K562 (cell line): ENCODE measurements around the gene DCAF15. TPM values are rescaled to one million over a fixed set of nuclear protein-coding genes. Genes with fewer than 3 reads are reported as not detected.

Source experiments
- ATAC-seq: fragments of 200-7000 bp; cut with Tn5 transposase; 3 replicates; pipeline ENCODE4 v1.9.1; 2020; ENCODE audit warnings: moderate library complexity
- BruUV-seq: library from RNA; stranded (reverse); fragments of 400-500 nt; replicated peaks from 2 replicates; lab custom pipeline; 2021; lab: Mats Ljungman, UMichigan
- CTCF ChIA-PET: fragments of 300-600 bp; formaldehyde crosslinking; extraction: SDS; loops from one replicate; lab custom pipeline; 2021; ENCODE audit warnings: low intra/inter-chr PET ratio; lab: Yijun Ruan, JAX
- POLR2A ChIA-PET: fragments of 300-600, 350-650 bp; sonication (Branson Sonifier 250); formaldehyde crosslinking; extraction: SDS; loops from one replicate; lab custom pipeline; 2021; ENCODE audit warnings: antibody characterized with exemption, inconsistent platforms; lab: Yijun Ruan, JAX
- DNase-seq, 4 experiments: peaks; one replicate each; pipeline versions ENCODE4 v3.0.0 to v3.0.0-alpha.2; 2011 to 2018; ENCODE audit warnings: low spot score in 3 of 4, mixed read lengths in 3 of 4; ENCODE audit errors: extremely low read depth in 1 of 4
- FAIRE-seq: peaks from 2 replicates; lab custom pipeline; 2011; peaks lifted over from hg19 to GRCh38; lab: Jason Lieb, UNC
- H2AFZ ChIP-seq: 2 replicates; pipeline ENCODE4 v1.6.0; 2011; ENCODE audit warnings: low read depth, low read length, control low read depth, inconsistent platforms
- H3K27ac ChIP-seq: fragments of 200-600 bp; 3 replicates; pipeline ENCODE4 v1.8.0; 2011; ENCODE audit warnings: low read depth, mild to moderate bottlenecking, control low read depth, inconsistent platforms, low read length, moderate library complexity, mixed read lengths; ENCODE audit errors: extremely low read depth
- H3K27me3 ChIP-seq, 2 experiments: fragments of 300-600 bp in 1 of 2; 2 replicates in 1 of 2; 3 replicates in 1 of 2; pipeline versions ENCODE4 v1.6.0 to v1.8.0; 2011; ENCODE audit warnings: inconsistent platforms in 2 of 2, low read length in 2 of 2, mild to moderate bottlenecking in 1 of 2, mixed read lengths in 1 of 2, moderate library complexity in 1 of 2; ENCODE audit not compliant: control insufficient read depth in 2 of 2, insufficient read depth in 2 of 2
- H3K36me3 ChIP-seq: fragments of 300-600 bp; 3 replicates; pipeline ENCODE4 v1.8.0; 2011; ENCODE audit warnings: mild to moderate bottlenecking, low read length, inconsistent platforms; ENCODE audit not compliant: control insufficient read depth, insufficient read depth
- H3K4me1 ChIP-seq, 2 experiments: fragments of 200-600 bp in 1 of 2; replicated peaks in 1 of 2; 2 replicates in 1 of 2; 3 replicates in 1 of 2; pipeline versions ENCODE4 v1.5.1 to v1.8.0; 2011; ENCODE audit warnings: inconsistent platforms in 2 of 2, low read length in 2 of 2, mild to moderate bottlenecking in 1 of 2, mixed read lengths in 1 of 2, moderate library complexity in 1 of 2; ENCODE audit not compliant: control insufficient read depth in 2 of 2, insufficient read depth in 2 of 2
- H3K4me2 ChIP-seq: 2 replicates; pipeline ENCODE4 v1.6.1; 2011; ENCODE audit warnings: low read length, control low read depth, inconsistent platforms, mixed read lengths; ENCODE audit not compliant: insufficient read depth
- H3K4me3 ChIP-seq: fragments of 200-600 bp; sonication (generic), shearing (Covaris generic); 2 replicates; pipeline ENCODE4 v1.5.1; 2016; ENCODE audit warnings: control low read depth, inconsistent platforms
- H3K79me2 ChIP-seq: fragments of 200-600 bp; 3 replicates; pipeline ENCODE4 v1.8.0; 2011; ENCODE audit warnings: low read length, inconsistent platforms; ENCODE audit not compliant: control insufficient read depth, insufficient read depth
- H3K9ac ChIP-seq, 2 experiments: 2 replicates each; pipeline versions ENCODE4 v1.6.0 to v1.6.1; 2011; ENCODE audit warnings: low read depth in 2 of 2, low read length in 2 of 2, control low read depth in 1 of 2, inconsistent platforms in 1 of 2, mild to moderate bottlenecking in 1 of 2, mixed read lengths in 1 of 2; ENCODE audit not compliant: insufficient read depth in 1 of 2
- H3K9me1 ChIP-seq: one replicate; pipeline ENCODE4 v1.6.0; 2011; ENCODE audit warnings: inconsistent platforms, mild to moderate bottlenecking, low read length, moderate library complexity; ENCODE audit not compliant: control insufficient read depth, insufficient read depth
- H3K9me3 ChIP-seq: replicated peaks from 2 replicates; pipeline ENCODE4 v1.5.1; 2011; ENCODE audit warnings: low read depth, low read length, inconsistent platforms; ENCODE audit not compliant: control insufficient read depth, insufficient read depth
- H4K20me1 ChIP-seq: replicated peaks from 2 replicates; pipeline ENCODE4 v1.6.1; 2011; ENCODE audit warnings: low read length, inconsistent platforms, mixed read lengths; ENCODE audit not compliant: control insufficient read depth, insufficient read depth
- HNRNPK ChIP-seq: fragments of 200-400 bp; formaldehyde crosslinking; IDR thresholded peaks from one replicate; pipeline ENCODE4 v1.6.1; 2018; ENCODE audit warnings: mild to moderate bottlenecking, low read depth, low read length; ENCODE audit not compliant: poor library complexity, severe bottlenecking
- RBM14 ChIP-seq: fragments of 200-400 bp; formaldehyde crosslinking; IDR thresholded peaks from 2 replicates; pipeline ENCODE4 v1.6.1; 2018; ENCODE audit warnings: low read depth, mild to moderate bottlenecking, low read length, moderate library complexity, borderline replicate concordance; ENCODE audit not compliant: insufficient read depth
- ZC3H8 ChIP-seq: fragments of 450-650 bp; IDR thresholded peaks from 2 replicates; pipeline ENCODE4 v1.6.1; 2017
- ZNF717 ChIP-seq: fragments of 250-450 bp; sonication (Bioruptor Pico); IDR thresholded peaks from 2 replicates; pipeline ENCODE4 v1.5.0; 2021
- WGBS: fragments of 100-300 bp; shearing (Covaris generic); methylation state at CpG from one replicate; pipeline ENCODE4 v1.1.6; 2016; ENCODE audit warnings: low coverage, mixed read lengths; ENCODE audit not compliant: insufficient coverage; ENCODE audit errors: missing lambda C conversion rate; 5-methylcytosine and 5-hydroxymethylcytosine counted together
- in situ Hi-C: fragments of 300-500 bp; cut with MboI; formaldehyde crosslinking; loops from 4 replicates; pipeline ENCODE4 v1.15.0; 2018; ENCODE audit warnings: inconsistent platforms, mixed read lengths
- intact Hi-C: fragments of 100-400 bp; cut with micrococcal nuclease; formaldehyde crosslinking; loops from 2 replicates; pipeline ENCODE4 v1.14.2; 2022
- polyA plus RNA-seq, 8 experiments: library from polyadenylated mRNA; depleted of rRNA in 4 of 8; stranded (reverse) in 5 of 8; unstranded in 3 of 8; fragments of >200 nt; fragmentation: Nextera tagmentation in 2 of 8; fragmentation: Illumina TruSeq in 1 of 8; extraction: Ambion mirVana in 2 of 8; extraction: Trizol in 1 of 8; gene quantifications; 2 replicates each; pipeline versions ENCODE4 v1.2.1 to v1.2.3, GENCODE V29; 2011 to 2014; ENCODE audit warnings: inconsistent platforms in 1 of 8, missing spikeins in 1 of 8
- total RNA-seq, 7 experiments: library from RNA; depleted of rRNA in 6 of 7; stranded (reverse); fragments of >200 nt in 6 of 7; fragmentation: Illumina TruSeq in 2 of 7; extraction: Trizol in 2 of 7; gene quantifications; 2 replicates each; pipeline versions ENCODE4 v1.2.1 to v1.2.3, GENCODE V29; 2011 to 2021; ENCODE audit warnings: low replicate concordance in 1 of 7
- TF ChIP-seq, protein P1 (sequence below): fragments of 250-450 bp; sonication (Bioruptor Pico); IDR thresholded peaks from 2 replicates; pipeline ENCODE4 v1.5.1; 2021; ENCODE audit warnings: mild to moderate bottlenecking

Gene DCAF15
- total and polyA plus RNA-seq, 9 of the 15 experiments (the other 6 are each of a cell fraction or from before 2014, with no cell fraction given) = 0.17 to 68.5 (median 27.7) TPM

GRCh38 chr19:13976446-13976845, 24.1 kb downstream of the DCAF15 start:
- FAIRE-seq (no peak), ATAC-seq (no peak), DNase-seq (no peak)
- ChIA-PET CTCF (no interaction called here), POLR2A (interaction anchor here (0.7 kb wide), 1 partner anchor 16 kb away, joined by 3 read pairs; no protein-coding TSS in a partner anchor)
- 83% methylated on average over 12 of the region's 12 CpGs for WGBS
- Histone ChIP-seq H3K9me1 (no peaks in the 10 kb centered on the region), H3K79me2 (no peaks in the 10 kb centered on the region), H3K36me3 (peaks cover 43% of the 10 kb centered on the region; the same call in 2 of the 3 replicates), H4K20me1 (no peaks in the 10 kb centered on the region), H3K4me1 (peaks cover 0 to 36% of the 10 kb centered on the region in 2 experiments; a peak in 2 of 5 replicates), H3K9me3 (no peaks in the 10 kb centered on the region), H3K27ac (no peak overlapping the region), H3K27me3 (no peaks in the 10 kb centered on the region), H3K4me3 (no peak overlapping the region), H2AFZ (no peak overlapping the region), H3K9ac (no peak overlapping the region), H3K4me2 (no peak overlapping the region)
- no TSS peak for BruUV-seq
- intact Hi-C loops = no loop called here
- TF ChIP-seq, protein P1, sequence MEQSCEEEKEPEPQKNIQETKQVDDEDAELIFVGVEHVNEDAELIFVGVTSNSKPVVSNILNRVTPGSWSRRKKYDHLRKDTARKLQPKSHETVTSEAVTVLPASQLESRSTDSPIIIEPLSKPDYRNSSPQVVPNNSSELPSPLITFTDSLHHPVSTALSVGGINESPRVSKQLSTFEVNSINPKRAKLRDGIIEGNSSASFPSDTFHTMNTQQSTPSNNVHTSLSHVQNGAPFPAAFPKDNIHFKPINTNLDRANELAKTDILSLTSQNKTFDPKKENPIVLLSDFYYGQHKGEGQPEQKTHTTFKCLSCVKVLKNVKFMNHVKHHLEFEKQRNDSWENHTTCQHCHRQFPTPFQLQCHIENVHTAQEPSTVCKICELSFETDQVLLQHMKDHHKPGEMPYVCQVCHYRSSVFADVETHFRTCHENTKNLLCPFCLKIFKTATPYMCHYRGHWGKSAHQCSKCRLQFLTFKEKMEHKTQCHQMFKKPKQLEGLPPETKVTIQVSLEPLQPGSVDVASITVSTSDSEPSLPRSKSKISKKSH = no peak
- TF ChIP-seq RBM14 (no peak), ZC3H8 (no peak), ZNF717 (CRISPR knock-in tag) (no peak)
- in situ Hi-C loops = no loop called here

DNA sequence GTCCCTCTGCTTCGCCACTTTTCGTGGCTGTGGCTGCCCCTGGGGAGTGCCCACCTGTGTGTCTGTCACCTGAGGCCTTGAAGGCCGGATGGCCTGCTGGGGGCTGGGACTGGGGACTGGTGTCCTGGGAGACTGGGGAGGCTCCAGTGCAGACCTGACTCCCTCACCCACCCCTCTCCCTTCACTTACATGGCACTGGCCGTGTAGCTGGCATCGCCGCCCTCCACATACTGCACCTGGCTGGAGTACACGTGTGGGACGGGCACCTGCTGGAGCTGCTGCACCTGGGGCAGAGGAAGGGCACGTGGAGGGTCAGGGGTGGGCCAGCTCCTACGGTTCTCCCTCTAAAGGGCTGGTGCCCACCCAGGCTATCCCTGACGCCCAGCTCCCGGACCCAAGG, 25.5 kb downstream of the DCAF15 start:
- DNase-seq (no peak), FAIRE-seq (no peak), ATAC-seq (no peak)
- no peak overlapping the region for H2AFZ ChIP-seq
- H3K4me2 ChIP-seq = no peak overlapping the region
- H3K27ac ChIP-seq = no peak overlapping the region
- WGBS = 91% methylated on average over 12 of the region's 12 CpGs
- intact Hi-C loops = no loop called here
- ChIA-PET POLR2A (interaction anchor here (0.6 to 1.1 kb wide), 4 partner anchors 12 to 40 kb away, joined by 3 read pairs; no protein-coding TSS in a partner anchor), CTCF (interaction anchor here (0.6 kb wide), 1 partner anchor 58 kb away, joined by 3 read pairs; no protein-coding TSS in a partner anchor)
- in situ Hi-C loops = no loop called here
- peaks cover 0 to 42% of the 10 kb centered on the region in 2 experiments; a peak in 2 of 5 replicates for H3K4me1 ChIP-seq
- H3K9ac ChIP-seq = peak overlapping the region in 1 of 2 experiments; percentile 28; a peak in 1 of 4 replicates
- H3K9me1 ChIP-seq = no peaks in the 10 kb centered on the region
- H3K4me3 ChIP-seq = no peak overlapping the region
- peaks cover 48% of the 10 kb centered on the region; the same call in 2 of the 3 replicates for H3K36me3 ChIP-seq
- H3K27me3 ChIP-seq = no peaks in the 10 kb centered on the region
- H3K9me3 ChIP-seq = no peaks in the 10 kb centered on the region
- no TSS peak for BruUV-seq
- no peaks in the 10 kb centered on the region for H3K79me2 ChIP-seq
- no peaks in the 10 kb centered on the region for H4K20me1 ChIP-seq
- TF ChIP-seq HNRNPK = no peak
